ENCODE results near the gene HMGXB3.

HMGXB3 gene

DNA sequence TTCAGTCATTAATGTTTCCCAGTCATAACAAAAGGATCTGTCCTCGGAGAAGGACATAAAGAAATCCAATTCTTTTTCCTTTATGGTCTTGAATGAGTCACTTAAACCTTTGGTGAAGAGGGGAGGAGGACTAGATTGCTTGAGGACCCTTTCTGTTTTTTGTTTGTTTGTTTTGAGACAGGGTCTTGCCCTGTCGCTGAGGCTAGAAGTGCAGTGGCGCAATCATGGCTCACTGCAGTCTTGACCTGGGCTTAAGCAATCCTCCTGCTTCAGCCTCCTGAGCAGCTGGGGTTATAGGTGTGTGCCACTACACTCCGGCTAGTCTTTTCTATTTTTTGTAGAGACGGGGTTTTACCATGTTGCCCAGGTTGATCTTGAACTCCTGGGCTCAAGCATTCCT, 12.4 kb upstream of the HMGXB3 start:
- no peak for DNase-seq

DNA sequence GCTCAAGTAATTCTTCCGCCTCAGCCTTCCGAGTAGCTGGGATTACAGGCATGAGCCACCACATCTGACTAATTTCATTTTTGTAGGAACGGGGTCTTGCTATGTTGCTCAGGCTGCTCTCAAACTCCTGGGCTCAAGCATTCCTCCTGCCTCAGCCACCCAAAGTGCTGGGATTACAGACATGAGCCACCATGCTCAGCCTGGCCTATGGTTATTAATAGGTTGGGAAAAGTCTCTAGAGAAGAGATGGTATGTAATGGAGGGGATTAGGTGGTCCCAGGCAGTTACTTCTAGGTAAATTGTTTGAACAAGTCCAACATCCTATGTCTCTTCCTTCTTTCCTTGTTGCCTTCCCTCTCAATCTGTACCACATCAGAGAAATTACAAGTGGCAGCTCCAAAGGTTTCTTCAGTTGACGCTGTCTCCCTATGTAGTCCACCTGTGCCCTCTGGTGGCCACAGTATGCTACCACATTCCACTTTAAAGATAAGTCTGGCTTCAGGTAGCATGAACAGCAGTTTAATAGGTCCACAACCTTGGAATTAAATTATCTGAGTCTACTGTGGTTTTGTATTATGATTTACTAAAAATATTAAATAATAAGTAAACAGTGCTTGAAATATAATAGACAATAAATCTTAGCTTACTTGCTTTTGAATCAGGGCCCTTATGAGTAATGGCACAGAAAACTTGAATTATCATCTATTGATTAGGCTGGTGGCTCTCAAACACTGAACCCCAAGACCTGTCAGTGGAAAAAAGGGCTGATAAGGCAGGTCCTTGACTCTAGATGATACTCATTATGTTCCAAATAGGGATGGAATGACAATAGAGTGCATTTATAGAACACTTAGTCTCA, 9.8 kb upstream of the HMGXB3 start:
- DNase-seq: peak in 39 of 56 donors; percentile 4 to 84 (median 25)

DNA sequence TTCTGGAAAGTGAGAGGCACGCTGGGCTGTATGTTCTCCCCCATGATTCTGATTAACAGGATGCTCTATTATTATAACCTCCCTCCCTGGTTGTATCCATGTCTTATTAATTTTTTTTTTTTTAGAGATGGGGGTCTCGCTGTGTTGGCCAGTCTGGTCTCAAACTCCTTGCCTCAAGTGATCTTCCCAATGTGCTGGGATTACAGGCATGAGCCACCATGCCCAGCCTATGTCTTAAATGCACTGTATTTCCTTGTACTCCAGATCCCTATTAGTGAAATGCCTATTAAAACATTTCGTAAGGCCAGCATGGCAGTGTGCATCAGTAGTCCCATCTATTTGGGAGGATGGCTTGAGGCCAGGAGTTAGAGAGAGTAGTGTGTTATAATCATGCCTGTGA, 7.1 kb upstream of the HMGXB3 start:
- no peak for DNase-seq

DNA sequence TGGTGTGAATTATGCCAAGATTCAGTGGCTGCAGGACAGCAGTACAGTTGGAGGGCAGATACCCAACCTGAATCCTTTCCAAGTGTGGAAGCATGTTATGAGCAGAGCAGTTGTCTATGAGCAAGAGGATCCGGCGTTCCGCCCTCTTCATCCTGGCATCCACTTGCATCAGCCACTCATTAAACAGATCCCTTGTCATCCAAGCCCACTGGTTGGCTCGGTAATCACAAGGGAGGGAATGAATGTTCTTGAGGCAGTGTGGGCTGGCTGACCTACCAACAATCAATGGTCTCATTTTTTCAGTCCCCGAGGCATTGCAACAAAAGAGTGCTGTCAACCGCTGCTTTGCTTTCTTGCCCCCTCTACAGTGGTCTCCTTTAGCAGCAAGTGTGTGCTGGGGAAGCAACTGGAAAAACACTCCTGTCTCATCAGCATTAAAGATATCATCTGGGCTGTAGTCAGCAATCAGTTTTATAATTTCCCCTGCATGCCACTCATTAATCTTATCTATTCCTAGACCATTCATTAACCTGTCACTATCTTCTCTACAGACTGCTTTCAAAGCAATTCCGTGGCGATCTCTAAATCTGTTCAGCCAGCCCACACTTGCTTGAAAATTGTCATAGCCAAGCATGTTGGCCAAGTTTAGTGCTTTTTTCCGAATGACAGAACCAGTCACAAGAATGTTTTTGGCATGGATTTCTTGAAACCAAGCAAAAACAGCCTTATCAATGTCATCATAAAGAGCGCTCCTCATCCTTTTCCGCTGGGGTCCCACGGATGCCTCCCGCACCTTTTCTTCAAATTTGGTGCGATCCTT, 4.9 kb upstream of the HMGXB3 start:
- peak in 38 of 56 donors; percentile 7 to 70 (median 30) for DNase-seq

DNA sequence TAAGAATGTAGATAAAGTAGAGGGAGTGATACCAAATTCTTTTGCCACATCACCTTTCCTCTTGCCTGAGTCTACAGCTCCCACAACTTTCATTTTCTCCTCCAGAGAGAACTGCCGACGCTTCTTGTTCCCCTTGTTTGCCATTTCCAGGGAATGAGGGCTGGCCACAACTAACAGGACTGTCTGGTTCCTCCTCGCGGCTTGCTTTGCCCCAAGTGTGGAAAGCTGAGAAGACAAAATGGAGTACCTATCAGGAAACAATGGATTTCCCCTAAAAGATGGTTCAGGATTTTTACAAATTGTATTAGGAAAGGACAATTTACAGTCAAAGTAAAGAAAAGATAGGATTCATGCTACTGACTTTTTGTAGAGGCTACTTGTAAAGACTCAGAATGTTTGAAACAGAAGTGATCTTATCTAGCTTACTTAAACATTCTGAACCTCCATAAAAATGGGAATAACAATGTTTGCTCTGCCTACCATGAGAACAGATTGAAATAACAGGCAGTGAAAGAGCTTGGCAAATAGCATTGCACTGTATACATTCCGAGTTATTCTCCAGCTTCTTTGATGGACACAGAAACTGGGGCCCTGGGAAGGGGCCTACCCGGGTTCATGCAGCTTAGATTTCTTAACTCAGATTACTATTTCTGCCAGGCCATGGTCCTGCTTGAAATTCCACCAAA, 4.2 kb upstream of the HMGXB3 start:
- DNase-seq: no peak

DNA sequence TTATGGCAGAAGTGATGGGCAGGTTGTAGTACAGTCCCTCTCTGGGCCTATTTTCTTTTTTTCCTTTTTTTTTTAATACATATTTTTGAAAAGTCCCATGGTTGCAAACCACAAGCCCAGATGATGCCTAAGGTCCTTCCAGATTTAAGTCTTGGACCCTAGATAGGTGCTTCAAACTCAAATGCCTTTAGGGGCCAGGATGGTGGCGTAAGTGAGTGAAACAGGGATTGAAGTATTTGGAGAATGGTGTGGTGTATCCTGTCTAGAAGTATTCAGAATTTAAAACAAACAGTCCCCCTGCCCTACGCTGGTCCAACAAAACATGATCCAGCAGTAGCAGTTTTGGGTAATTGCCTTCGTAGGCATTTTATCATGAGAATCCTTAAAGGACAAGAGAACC, 2.3 kb upstream of the HMGXB3 start:
- DNase-seq: no peak

DNA sequence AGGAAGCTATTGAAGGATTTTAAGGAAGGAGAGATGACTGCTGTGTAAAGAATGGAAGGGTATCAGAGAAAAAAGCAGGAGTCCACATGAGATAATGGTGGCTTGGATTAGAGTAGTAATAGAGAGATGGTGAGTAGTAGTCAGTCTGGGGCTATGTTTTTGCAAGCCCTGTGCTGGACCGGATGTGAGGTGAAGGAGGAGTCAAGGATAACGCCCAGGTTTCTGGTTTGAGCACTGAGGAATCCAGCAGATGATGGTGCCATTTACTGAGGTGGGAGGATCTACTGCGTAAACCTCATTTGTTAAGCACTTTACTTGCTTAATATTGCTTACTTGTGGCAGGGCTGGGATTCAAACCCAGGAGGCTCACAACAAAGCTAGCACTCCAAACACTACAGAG, 1.2 kb upstream of the HMGXB3 start:
- no peak for DNase-seq

DNA sequence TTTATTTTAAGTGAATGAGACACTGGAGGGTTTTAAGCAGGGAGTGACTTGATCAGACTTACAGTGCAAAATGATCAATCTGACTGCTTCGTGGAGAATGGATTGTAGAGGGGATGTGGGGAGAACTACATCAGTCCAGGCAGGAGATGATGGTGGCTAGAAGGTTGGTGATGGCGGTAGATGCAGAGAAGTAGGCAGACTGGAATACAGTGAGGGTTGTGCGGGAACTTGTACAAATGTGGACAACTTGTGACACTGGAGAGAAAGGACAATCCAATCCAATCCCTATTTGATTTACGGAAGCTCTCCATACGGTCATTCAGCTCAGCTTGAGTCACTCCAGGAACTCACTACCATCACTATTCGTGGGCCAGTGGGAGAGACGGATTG, 678 bp upstream of the HMGXB3 start:
- DNase-seq: no peak

DNA sequence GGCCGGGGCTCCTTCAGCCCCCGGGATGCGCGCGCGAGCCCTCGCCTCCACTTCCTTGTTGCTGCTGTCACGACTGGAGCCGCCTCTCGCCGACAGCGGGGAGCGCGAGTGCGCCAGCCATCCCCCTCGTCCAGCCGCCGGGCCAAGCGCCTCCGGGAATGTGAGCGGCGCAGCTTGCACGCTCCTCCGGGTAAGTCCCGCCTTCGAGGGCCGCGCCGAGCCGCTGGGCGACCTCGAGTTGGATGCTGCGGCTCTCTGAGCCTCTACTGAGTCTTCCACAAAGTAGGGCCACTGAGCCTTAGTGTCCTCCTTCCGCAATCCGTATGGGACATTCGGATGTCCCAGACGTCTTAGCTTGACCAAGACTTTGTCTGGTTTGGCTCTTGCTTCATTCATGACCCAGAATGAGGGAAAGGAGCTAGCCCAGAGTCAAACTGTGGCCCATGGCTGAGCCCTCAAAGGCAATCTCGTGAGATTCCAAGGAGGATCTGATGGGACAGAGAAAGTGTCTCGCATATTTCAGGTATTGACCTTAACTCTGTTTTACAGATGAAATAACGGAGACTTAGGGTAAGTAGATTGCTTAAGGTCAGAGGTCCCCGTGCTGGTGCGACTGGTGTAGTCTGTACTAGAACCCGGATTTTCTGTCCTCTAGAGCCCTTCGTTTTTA, 586 bp downstream of the HMGXB3 start:
- DNase-seq: peak in 10 of 56 donors; percentile 21 to 58 (median 44)

DNA sequence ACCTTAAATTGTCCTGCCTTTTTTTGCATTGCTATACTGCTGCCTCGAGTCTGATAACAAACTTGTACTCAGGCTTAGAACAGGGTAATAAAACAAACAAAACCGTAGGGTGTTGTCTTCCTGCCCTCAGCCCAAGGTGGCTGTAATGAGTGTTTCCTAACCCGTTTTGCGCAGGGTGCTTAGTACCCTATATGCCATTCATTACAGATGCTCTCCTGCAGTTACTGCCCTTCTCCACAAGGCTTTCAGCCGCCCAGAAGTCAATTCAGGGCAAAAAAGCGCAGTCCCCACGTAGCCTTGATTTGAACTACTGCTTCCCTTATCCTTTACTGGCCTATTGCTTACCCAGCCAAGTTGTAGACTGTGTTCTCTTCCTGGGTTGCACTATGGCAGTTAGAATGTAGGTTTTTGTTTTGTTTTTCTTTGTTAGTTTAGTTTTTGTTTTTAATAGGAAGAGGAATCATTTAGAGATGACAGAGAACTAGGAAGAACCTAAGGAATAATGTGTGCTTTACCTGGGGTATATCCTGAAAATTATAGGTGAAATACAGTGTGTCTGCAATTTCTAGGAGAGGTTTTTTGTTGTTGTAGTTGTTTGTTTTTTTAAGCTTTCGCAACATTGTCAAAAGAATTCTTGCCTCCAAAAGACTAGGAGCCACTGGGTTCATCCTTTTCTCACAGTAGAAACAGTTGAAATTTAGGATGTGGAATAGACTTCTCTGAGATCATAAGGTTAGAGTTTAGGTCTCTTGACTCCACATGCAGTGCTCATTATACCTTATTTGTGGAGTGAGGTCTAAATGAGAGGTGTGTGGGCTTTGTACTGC, 1.3 kb downstream of the HMGXB3 start:
- peak in 3 of 56 donors; percentile 3 to 19 (median 7) for DNase-seq

DNA sequence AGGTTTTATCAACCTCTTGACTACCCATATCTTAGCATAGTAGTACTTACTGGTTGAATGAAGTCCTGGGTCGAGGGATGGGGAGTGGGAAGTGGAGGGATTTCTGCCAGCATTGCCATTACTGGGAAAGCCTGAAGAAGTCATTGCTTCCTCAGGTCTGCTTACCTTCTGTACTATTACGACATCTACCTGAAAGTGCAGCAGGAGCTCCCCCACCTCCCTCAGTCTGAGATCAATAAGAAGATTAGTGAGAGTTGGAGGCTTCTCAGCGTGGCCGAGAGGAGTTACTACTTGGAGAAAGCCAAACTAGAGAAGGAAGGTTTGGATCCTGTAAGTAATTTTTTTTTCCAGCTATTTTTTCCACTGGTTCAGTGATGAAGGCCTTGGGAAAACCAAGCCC, 5.8 kb downstream of the HMGXB3 start:
- no peak for DNase-seq

DNA sequence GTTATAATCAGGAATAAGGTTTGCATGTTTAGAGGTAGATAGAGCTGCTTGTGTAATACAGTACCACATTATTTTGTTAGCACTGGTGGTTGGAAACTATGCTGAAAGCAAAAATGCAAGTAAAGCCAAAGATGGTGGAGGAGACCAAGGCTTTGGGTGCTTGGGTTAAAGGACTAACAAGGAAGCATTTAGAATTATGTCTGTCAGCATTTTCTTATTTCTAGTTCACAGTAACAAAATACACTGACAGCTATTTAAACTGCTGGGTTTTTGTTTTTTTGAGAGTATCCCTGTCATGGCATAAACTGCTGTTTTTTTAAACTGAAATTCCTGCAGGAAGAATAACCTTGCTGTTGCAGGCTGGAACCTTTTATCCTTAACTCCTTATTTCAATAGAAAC, 6.5 kb downstream of the HMGXB3 start:
- DNase-seq: no peak

DNA sequence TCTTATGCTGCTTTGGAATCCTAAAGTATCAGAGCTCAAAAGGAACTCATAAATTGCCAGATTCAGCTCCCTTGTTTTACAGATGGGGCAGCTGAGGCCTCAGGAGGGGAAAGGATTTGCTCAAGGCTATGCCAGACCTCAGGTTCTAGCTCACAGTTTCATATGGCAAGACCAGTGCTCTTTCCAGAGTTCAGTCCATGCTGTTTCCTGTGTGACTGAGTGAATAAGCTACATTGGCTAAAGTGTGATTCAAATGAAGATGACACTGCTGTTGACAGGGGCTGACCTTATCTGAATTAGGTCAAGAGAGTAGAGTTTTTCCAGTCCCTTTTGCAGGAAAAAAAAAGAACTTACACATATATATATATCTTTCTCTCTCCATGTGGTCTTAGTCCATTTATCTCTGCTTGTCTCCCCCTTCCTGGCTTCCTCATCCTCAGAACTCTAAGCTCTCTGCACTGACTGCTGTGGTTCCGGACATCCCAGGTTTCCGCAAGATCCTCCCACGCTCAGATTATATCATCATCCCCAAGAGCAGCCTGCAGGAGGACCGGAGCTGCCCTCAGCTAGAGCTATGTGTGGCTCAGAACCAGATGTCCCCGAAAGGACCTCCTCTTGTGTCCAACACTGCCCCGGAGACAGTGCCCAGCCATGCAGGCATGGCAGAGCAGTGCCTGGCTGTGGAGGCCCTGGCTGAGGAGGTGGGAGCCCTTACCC, 9.3 kb downstream of the HMGXB3 start:
- DNase-seq: no peak

DNA sequence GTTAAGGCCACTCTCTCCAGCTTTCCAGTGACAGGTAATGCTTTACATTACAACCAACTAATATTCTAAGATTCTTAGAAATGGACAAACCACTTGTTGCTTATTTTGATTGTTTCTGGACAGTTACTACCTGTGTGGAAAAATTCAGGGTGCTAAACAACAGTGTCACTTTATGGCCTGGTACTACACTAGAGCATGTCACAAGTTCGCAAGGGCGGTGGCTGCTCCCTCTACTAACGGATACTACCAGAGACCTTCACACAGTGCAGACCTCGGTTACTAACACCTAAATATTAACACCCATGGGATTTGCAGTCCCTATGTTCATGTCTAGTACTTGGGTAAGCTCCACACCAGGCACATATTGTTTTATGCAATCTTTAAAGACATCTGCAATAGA, 13.4 kb downstream of the HMGXB3 start:
- no peak for DNase-seq

DNA sequence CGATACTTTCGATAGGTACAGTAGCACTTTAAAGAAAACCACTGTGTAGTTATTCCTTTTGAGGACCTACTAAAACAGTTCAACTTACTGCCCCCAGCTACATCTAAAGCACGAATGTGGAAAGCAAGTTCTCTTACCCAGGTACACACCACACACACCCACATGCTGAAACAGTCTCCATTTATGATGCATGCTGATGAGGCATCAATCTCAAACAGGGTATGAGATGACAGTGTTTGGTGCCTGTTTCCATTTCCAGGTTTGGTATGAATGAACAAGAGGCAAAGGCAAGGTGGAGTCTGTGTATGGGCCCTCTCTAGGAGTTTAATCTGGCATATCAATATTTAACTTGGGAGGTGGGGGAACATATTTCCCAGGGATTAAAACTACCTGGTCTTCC, 13.9 kb downstream of the HMGXB3 start:
- DNase-seq: no peak

DNA sequence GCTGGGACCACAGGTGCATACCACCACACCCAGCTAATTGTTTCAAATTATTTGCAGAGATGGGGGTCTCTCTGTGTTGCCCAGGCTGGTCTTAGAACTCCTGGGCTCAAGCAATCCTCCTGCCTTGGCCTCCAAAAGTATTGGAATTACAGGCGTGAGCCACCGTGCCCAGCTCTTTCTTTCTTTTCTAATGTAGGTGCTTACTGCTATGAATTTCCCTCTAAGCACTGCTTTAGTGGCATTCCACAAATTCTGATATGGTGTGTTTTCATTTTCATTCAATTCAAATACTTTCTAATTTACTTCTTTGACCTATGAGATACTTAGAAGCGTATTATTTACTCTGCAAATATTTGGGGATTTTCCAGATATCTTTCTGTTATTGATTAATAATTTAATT, 14.9 kb downstream of the HMGXB3 start:
- DNase-seq: no peak

DNA sequence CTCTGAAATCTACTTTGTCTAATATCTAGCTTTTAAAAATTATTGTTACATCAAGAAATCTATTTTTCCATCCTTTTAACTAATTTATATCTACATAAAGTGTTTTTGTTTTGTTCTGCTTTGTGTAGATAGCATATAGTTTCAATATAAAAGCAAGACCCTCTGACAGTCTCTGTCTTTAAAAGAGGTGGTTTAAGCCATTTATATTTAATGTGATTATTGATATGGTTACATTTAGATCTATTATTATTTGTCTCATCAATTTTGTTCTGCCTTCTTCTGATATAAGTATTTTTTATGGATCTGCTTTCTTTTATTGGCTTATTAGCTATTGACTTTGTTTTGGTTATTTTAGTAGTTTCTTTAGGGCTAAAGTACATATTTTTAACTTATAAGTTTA, 16.0 kb downstream of the HMGXB3 start:
- no peak for DNase-seq

DNA sequence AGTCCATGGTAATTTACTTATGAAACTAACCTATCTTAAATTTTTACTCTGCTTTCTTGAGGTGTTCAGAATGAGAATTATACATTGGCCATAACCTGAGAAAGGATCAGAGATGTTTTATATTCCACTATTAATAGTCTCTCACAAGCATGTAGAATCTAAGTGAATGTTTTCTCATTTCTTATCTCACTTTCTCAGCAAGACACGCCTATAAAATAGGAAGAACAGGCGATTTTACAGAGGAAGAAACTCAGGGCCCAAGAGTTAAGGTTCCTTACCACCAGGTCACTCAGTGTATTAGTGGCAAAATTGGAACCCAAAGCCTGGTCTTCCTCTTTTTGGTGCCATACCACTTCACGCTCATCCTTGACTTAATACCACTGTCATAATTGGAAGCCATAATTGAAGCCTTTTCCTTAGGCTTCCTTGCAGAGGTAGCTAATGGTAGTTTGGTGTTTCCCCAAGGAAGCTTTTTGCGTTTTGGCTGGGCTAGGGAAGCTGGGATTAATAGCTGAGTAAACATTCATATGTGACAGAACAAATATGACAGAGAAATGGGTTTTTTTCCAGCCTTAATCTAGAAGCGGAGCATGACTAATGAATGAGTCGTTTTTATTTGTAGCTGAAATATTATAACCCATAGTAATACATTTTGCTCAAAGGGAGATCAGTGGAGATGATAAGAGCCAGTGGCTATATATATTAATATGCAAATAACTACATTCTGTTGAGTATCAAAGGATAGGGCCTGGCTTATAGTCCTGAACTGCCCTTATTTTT, 16.9 kb downstream of the HMGXB3 start:
- no peak for DNase-seq

DNA sequence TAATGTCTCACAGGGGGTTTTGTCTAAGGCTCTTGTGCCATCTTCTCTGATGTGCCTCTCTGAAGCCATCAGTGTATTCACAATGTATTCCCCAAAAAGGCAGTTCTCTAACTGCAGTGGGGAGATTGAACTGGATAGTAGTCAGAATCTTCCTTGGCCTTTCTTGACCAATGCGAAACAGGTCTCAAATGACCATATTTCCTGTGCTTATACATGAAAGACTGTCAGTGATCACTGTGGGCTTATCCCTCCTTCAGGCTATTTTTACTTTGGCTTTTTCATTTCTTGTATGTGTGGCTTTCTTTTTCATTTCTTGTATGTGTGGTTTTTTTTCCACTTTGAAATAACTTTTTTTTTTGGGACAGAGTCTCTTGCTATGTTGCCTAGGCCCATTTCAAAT, 19.7 kb downstream of the HMGXB3 start:
- no peak for DNase-seq

Measured in amygdala (tissue), 56 donors.